ENCODE data around the gene MUCL3.

DNA sequence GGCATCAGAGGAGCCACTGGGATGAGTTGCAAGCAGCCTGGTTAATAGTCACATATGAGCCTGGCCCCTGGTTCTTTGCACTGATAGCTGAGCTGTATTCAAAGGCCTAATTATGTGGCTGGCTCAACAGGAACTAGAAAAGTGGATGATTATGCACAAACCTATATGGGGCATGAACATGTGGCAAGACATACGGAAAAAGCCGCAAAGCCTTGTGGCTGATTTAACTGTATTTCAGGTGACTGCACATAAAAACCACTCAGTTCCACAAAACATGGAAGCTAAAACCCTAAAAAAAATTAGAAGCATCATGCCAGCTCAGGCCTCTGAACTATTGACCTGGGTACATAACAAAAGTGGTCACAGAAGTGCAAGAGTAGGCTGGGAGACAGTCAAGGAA is 56.5 kb downstream of the MUCL3 start:
- TF ChIP-seq, protein P1, sequence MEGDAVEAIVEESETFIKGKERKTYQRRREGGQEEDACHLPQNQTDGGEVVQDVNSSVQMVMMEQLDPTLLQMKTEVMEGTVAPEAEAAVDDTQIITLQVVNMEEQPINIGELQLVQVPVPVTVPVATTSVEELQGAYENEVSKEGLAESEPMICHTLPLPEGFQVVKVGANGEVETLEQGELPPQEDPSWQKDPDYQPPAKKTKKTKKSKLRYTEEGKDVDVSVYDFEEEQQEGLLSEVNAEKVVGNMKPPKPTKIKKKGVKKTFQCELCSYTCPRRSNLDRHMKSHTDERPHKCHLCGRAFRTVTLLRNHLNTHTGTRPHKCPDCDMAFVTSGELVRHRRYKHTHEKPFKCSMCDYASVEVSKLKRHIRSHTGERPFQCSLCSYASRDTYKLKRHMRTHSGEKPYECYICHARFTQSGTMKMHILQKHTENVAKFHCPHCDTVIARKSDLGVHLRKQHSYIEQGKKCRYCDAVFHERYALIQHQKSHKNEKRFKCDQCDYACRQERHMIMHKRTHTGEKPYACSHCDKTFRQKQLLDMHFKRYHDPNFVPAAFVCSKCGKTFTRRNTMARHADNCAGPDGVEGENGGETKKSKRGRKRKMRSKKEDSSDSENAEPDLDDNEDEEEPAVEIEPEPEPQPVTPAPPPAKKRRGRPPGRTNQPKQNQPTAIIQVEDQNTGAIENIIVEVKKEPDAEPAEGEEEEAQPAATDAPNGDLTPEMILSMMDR (conservative IDR thresholded peaks at IDR 0.05): no peak
- no peak for TF ChIP-seq ZFX (IDR thresholded peaks at IDR 0.05)

Measured in C4-2B (cell line).